ENCODE data around the gene MICAL3. TPM values are rescaled to one million over a fixed set of nuclear protein-coding genes. Genes with fewer than 3 reads are reported as not detected.
"Not testable (repeated sequence)": the region's sequence is repeated elsewhere in the genome, so short reads cannot be mapped to it uniquely, and the experiment has no call there.

MICAL3 gene
- total RNA-seq, 1 donor = 11.0 TPM

DNA sequence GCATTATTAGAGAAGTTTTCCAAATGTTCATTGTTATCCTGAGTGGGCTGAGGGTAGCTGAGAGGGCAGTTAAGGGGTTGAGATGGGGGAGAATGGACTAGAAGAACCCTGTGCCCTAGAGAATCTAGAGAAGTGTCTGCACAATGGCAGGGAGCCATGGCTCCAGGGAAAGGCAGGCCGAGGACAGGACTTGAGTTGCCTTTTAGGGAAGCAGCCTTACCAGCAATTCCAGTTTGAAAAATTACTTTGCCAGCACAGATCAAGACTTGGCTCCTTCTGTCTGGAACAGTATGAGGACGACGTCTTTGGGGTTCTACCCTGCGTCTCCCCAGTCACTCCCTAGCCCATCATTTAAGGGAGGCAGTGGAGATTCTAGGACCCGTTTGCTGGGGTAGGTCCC lies 25.7 kb upstream of the MICAL3 start:
- H3K9me3 ChIP-seq (ENCODE audit: low read depth, low read length) = no peaks in the 10 kb centered on the region
- no peaks in the 10 kb centered on the region for H3K4me1 ChIP-seq (ENCODE audit: insufficient read depth, low read length)
- H3K4me3 ChIP-seq (ENCODE audit: low read length) = no peak overlapping the region
- no peaks in the 10 kb centered on the region for H3K27me3 ChIP-seq (ENCODE audit: insufficient read depth, low read length)

- no peaks in the 10 kb centered on the region for H3K4me1 ChIP-seq (ENCODE audit: insufficient read depth, low read length)
Measured at GRCh38 chr22:18048441-18048898, 24.1 kb upstream of the MICAL3 start.

GRCh38 chr22:18048041-18048440 lies 23.7 kb upstream of the MICAL3 start:
- H3K4me3 ChIP-seq (ENCODE audit: low read length) = no peak overlapping the region
- no peaks in the 10 kb centered on the region for H3K4me1 ChIP-seq (ENCODE audit: insufficient read depth, low read length)
- H3K9me3 ChIP-seq (ENCODE audit: low read depth, low read length) = no peaks in the 10 kb centered on the region

More at GRCh38 chr22:18048441-18048898, 24.1 kb upstream of the MICAL3 start:
- Histone ChIP-seq H3K4me3 (ENCODE audit: low read length) (no peak overlapping the region), H3K27me3 (ENCODE audit: insufficient read depth, low read length) (no peaks in the 10 kb centered on the region), H3K9me3 (ENCODE audit: low read depth, low read length) (no peaks in the 10 kb centered on the region)

GRCh38 chr22:18045794-18046193 lies 21.4 kb upstream of the MICAL3 start:
- H3K4me3 ChIP-seq (ENCODE audit: low read length) = no peak overlapping the region
- H3K4me1 ChIP-seq (ENCODE audit: insufficient read depth, low read length) = no peaks in the 10 kb centered on the region
- no peaks in the 10 kb centered on the region for H3K9me3 ChIP-seq (ENCODE audit: low read depth, low read length)
- no peaks in the 10 kb centered on the region for H3K27me3 ChIP-seq (ENCODE audit: insufficient read depth, low read length)

More at GRCh38 chr22:18048041-18048440, 23.7 kb upstream of the MICAL3 start:
- no peaks in the 10 kb centered on the region for H3K27me3 ChIP-seq (ENCODE audit: insufficient read depth, low read length)

DNA sequence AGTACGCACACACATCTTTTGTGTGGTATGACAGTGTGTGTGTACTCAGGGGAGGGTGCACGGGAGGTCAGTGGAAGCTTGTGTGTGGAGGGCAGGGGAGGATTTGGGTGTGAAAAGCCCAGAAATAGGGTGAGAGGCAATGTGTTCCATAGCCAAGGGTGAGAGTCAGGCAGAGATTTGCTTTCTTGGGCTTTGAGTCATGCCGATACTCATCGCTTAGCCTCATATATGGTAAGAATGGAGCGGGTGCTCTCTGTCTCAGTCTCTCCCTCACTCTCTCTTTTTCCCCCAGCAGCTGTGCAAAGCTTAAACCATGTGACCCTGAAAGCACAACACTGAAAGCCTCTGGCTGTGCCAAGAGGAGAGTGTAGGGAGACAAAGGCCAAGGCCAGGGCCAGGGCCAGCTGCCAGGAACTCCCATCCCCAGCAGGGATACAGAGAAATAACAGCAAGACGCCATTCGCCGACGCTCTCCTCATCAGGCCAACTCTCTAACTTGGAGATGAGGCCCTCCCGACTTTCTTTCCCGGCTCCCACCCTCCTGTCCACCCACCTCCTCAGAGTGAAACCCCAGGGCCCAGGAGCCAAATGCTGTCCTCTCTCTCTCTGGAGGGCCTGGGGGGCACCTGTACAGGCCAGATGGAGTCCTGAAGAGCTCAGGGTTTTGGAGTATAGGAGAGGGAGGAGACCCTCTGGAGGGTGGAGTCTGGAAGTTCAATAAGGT lies 20.3 kb upstream of the MICAL3 start:
- Histone ChIP-seq H3K27me3 (ENCODE audit: insufficient read depth, low read length) (no peaks in the 10 kb centered on the region), H3K4me1 (ENCODE audit: insufficient read depth, low read length) (no peaks in the 10 kb centered on the region), H3K9me3 (ENCODE audit: low read depth, low read length) (no peaks in the 10 kb centered on the region), H3K4me3 (ENCODE audit: low read length) (no peak overlapping the region)

DNA sequence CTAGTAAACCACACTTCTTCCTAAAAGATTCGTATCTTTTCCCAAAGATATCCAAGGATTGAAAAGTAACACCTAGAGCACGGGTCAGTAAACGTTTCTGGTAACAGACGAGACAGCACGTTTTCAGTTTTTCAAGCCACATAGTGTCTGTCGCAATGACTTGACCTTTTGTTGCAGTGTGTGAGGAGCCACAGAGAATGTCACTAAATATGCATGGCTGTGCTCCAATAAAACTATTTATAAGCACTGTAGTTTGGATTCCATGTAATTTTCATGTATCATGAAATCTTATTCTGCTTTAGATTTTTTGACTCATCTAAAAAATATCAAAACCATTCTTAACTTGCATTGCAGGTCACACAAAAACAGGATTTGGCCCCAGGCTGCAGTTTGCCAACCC lies 18.3 kb upstream of the MICAL3 start:
- H3K4me1 ChIP-seq (ENCODE audit: insufficient read depth, low read length) = no peaks in the 10 kb centered on the region
- H3K4me3 ChIP-seq (ENCODE audit: low read length) = no peak overlapping the region
- no peaks in the 10 kb centered on the region for H3K9me3 ChIP-seq (ENCODE audit: low read depth, low read length)
- H3K27me3 ChIP-seq (ENCODE audit: insufficient read depth, low read length) = no peaks in the 10 kb centered on the region

DNA sequence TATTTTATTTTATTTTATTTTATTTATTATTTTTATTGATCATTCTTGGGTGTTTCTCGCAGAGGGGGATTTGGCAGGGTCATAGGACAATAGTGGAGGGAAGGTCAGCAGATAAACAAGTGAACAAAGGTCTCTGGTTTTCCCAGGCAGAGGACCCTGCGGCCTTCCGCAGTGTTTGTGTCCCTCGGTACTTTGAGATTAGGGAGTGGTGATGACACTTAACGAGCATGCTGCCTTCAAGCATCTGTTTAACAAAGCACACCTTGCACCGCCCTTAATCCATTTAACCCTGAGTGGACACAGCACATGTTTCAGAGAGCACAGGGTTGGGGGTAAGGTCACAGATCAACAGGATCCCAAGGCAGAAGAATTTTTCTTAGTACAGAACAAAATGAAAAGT lies 16.5 kb upstream of the MICAL3 start:
- H3K4me3 ChIP-seq (ENCODE audit: low read length); H3K9me3 ChIP-seq (ENCODE audit: low read depth, low read length); H3K27me3 ChIP-seq (ENCODE audit: insufficient read depth, low read length); H3K4me1 ChIP-seq (ENCODE audit: insufficient read depth, low read length): not testable (repeated sequence)

DNA sequence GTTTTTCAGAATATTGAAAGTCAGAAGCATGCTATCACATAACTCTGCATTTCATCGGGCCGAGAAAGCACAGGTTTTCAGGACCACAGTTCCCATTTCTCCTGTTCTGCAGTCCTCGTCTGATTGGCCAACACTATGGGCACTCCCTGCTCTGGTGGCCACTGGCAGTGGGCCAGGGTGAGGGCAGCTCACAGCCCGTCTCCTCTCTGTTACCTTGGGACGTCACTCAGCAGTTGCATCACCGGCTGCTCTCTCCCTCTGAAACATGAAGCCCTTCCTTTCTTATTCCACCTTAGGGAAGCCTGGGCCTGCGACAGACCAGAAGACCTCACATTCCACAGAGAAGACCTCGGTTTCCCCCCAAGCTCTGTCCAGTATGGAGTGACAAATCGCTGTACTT lies 11.4 kb upstream of the MICAL3 start:
- Histone ChIP-seq H3K9me3 (ENCODE audit: low read depth, low read length) (no peaks in the 10 kb centered on the region), H3K4me3 (ENCODE audit: low read length) (no peak overlapping the region), H3K4me1 (ENCODE audit: insufficient read depth, low read length) (no peaks in the 10 kb centered on the region), H3K27me3 (ENCODE audit: insufficient read depth, low read length) (no peaks in the 10 kb centered on the region)

DNA sequence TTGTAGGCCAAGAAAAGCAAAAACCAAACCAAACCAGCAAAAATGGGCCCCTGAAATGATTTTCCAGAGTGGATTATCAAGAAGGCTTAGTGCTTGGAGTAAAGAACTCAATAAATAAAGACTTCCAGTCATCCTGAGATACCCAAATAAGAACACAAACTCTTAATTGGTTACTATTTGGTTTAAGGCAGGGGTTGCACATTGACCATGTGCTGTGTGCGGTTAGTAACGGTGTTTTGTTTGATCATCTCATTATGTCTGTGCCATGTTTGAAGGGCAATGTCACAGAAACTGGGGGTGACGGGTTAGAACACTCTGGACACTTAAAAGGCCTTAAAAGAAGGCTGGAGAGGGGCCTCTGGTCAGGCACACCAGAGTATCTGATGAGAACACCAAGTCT lies 9.7 kb upstream of the MICAL3 start:
- Histone ChIP-seq H3K4me3 (ENCODE audit: low read length) (no peak overlapping the region), H3K4me1 (ENCODE audit: insufficient read depth, low read length) (no peaks in the 10 kb centered on the region), H3K27me3 (ENCODE audit: insufficient read depth, low read length) (no peaks in the 10 kb centered on the region), H3K9me3 (ENCODE audit: low read depth, low read length) (no peaks in the 10 kb centered on the region)

DNA sequence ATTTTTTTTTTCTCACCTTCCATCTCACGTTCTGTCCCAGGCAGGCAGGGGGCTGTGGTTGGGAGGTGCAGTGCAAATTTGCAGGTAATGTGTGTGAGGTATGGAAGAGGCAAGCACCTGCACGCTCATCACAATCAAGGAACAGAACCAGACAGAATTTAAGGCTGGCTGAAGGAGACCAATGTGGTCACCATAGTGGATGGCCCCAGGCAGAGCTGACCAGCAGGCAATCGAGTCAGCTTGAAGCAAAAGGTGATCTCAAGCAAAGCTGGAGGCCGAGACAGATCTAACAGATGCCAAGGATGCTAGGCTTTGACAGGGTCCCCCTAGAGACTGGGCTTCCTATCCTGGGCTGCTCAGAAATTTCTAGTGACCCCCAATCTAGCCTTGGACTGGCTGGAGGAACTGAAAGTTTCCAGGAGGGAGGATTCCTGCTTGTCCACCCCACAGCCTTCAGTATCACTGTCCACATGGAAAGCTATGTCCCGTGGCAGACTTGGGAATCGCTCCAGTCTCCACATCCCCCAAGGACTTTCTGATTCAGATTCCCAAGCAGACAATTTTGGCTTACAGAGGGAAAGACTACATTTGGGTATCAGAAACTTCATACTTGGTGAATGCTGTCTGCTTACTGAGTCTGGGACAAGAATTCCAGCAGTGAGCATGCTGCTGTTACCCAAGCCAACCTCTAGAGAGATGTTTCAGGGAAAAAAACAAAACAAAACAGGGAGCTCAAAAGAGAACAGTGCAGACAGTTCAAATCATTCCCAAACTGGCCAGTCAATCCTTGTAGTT lies 9.0 kb upstream of the MICAL3 start:
- H3K27me3 ChIP-seq (ENCODE audit: insufficient read depth, low read length) = peaks cover 4% of the 10 kb centered on the region
- H3K4me3 ChIP-seq (ENCODE audit: low read length) = no peak overlapping the region
- H3K4me1 ChIP-seq (ENCODE audit: insufficient read depth, low read length) = no peaks in the 10 kb centered on the region
- no peaks in the 10 kb centered on the region for H3K9me3 ChIP-seq (ENCODE audit: low read depth, low read length)

DNA sequence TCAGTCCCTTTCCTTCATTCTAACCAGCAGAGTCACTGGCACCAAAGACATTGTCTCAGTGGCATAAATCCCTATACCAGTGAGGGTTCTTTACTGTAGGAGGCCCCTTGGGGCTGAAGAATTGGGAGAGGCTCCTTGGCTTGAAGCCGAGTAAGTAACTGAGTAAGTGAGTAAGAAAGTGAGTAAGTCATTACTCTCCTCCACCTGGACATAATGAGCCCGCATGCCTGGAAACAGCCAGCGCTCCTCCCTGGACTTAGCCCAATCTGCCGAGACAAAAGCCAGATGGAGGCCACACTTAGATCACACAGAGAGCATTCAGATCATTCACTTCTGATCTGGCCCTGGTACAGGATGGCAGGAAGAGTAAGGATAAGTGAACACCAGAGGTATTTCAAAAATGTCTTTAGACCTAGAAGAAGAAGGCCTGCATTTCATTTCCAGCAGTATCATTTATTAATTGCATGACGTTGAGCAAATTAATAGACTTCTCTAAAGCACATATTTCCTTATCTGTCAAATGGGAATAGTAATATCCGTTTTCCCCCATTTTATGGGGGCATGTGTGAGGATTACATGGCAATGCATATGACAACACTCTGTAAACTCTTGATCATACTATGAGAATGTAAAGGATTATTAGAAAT lies 8.2 kb upstream of the MICAL3 start:
- H3K4me1 ChIP-seq (ENCODE audit: insufficient read depth, low read length) = no peaks in the 10 kb centered on the region
- no peaks in the 10 kb centered on the region for H3K9me3 ChIP-seq (ENCODE audit: low read depth, low read length)
- H3K27me3 ChIP-seq (ENCODE audit: insufficient read depth, low read length) = peaks cover 9% of the 10 kb centered on the region
- no peak overlapping the region for H3K4me3 ChIP-seq (ENCODE audit: low read length)

GRCh38 chr22:18031695-18032454 lies 7.5 kb upstream of the MICAL3 start:
- Histone ChIP-seq H3K27me3 (ENCODE audit: insufficient read depth, low read length) (peaks cover 14% of the 10 kb centered on the region), H3K4me1 (ENCODE audit: insufficient read depth, low read length) (no peaks in the 10 kb centered on the region), H3K9me3 (ENCODE audit: low read depth, low read length) (no peaks in the 10 kb centered on the region), H3K4me3 (ENCODE audit: low read length) (no peak overlapping the region)

DNA sequence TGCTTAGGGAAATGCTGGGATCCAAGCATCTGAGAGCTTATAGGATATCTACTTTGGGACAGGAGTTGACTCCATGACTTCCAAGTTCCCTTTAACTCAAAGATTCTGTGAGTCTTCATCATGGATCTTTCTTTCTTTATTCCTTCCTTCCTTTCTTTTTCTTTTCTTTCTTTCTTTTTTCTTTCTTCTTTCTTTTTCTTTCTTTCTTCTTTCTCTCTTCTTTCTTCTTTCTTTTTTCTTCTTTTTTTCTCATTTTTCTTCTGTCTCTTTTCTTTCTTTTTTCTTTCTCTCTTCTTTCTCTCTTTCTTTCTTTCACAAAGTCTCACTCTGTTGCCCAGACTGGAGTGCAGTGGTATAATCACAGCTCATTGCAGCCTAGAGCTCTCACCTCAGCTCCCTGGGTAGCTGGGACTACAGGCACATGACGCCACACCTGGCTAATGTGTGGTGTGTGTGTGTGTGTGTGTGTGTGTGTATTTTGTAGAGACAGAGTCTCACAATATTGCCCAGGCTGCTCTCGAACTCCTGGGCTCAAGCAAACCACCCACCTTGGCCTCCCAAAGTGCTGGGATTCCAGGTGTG lies 5.4 kb upstream of the MICAL3 start:
- Histone ChIP-seq H3K9me3 (ENCODE audit: low read depth, low read length) (no peaks in the 10 kb centered on the region), H3K4me3 (ENCODE audit: low read length) (no peak overlapping the region), H3K4me1 (ENCODE audit: insufficient read depth, low read length) (peaks cover under 1% of the 10 kb centered on the region), H3K27me3 (ENCODE audit: insufficient read depth, low read length) (peaks cover 29% of the 10 kb centered on the region)

- H3K4me1 ChIP-seq (ENCODE audit: insufficient read depth, low read length) = peaks cover 7% of the 10 kb centered on the region
- H3K4me3 ChIP-seq (ENCODE audit: low read length) = no peak overlapping the region
- no peaks in the 10 kb centered on the region for H3K9me3 ChIP-seq (ENCODE audit: low read depth, low read length)
- H3K27me3 ChIP-seq (ENCODE audit: insufficient read depth, low read length) = peaks cover 34% of the 10 kb centered on the region
Measured at GRCh38 chr22:18028817-18029527, 4.6 kb upstream of the MICAL3 start.
